HG03442 (cell line): ENCODE results near the gene ACTG1.
A peak's percentile ranks its signal among the peaks of the same experiment; 100 is the strongest.

Experiments used
- ATAC-seq: cut with Tn5 transposase; IDR thresholded peaks from one replicate; pipeline ENCODE4 v1.9.1; 2021; ENCODE audit warnings: mild to moderate bottlenecking, moderate library complexity; ENCODE audit not compliant: unreplicated experiment

Gene ACTG1

GRCh38 chr17:81518113-81518784, 5.7 kb upstream of the ACTG1 start:
- ATAC-seq: no peak

GRCh38 chr17:81517339-81518112, 4.9 kb upstream of the ACTG1 start:
- no peak for ATAC-seq

DNA sequence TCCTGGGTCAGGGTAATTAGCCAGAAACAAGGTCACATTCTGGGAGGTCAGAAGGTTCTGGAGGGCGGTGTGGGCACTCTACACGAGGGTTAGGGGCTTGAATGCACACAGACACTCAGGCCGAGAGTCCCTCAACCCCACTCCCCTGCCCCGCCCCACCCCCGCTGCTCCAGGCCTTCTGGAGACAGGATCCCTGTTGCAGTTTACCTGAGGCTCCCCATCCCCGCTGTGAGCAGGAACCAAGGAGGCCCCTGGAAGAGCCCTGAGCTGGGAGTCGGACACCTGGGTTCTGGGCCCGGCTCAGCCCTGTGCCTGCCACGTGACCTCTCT, 4.4 kb upstream of the ACTG1 start:
- no peak for ATAC-seq

- ATAC-seq: no peak
These were observed 3.8 kb upstream of the ACTG1 start for GRCh38 chr17:81516439-81516838.

DNA sequence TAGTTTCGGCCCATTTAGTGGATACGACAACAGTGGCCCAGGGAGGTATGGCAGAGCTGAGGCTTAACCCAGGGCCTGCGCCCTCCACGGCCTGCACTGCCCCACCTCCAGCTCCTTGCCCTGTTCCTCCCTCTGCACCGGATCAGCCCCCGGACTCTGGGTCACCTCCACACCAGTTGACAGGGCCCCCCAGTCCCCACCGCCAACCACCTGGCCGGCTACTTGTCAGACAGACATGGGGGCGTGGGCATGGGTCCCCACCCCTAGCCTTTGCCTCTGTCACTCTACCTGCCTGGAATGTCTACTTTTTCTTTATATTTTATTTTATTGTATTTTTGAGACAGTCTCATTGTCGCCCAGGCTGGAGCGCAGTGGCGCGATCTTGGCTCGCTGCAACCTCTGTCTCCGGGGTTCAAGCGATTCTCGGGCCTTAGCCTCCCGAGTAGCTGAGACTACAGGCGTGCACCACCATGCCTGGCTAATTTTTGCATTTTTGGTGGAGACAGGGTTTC, 3.0 kb upstream of the ACTG1 start:
- ATAC-seq: no peak

GRCh38 chr17:81514739-81515529, 2.3 kb upstream of the ACTG1 start:
- no peak for ATAC-seq

DNA sequence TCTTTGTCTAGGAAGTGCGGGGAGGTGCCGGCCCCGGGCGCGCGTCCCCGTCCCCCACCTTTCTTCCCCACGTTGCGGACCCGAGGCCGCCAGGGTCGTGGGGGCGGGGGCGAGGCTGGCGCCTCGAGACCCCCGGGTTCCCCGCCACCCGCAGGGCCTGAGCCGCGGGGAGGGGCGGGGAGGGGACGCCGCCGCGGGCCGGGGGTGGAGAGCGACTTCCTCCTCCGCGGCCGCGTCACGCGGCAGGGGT, 1.8 kb upstream of the ACTG1 start:
- no peak for ATAC-seq

GRCh38 chr17:81513753-81514488, 1.3 kb upstream of the ACTG1 start:
- no peak for ATAC-seq

DNA sequence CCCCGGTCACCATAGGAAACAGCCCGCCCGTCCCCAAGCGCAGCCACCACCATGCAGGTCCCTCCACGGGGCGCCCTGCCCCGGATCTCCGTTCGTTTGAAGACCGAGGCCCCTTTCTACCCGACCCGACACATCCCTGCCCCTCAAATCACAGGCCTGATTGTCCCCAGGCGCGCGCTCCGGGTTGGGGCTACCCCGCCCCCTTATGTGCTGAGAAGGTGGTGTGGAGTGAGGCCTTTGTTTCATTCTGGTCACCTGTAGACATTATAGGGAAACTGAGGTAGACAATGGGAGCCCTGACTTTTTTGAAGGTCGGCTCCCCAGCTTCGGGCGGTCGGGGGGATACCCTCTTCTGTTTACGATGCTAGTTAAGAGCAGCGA, 763 bp upstream of the ACTG1 start:
- ATAC-seq: peak; percentile 1

DNA sequence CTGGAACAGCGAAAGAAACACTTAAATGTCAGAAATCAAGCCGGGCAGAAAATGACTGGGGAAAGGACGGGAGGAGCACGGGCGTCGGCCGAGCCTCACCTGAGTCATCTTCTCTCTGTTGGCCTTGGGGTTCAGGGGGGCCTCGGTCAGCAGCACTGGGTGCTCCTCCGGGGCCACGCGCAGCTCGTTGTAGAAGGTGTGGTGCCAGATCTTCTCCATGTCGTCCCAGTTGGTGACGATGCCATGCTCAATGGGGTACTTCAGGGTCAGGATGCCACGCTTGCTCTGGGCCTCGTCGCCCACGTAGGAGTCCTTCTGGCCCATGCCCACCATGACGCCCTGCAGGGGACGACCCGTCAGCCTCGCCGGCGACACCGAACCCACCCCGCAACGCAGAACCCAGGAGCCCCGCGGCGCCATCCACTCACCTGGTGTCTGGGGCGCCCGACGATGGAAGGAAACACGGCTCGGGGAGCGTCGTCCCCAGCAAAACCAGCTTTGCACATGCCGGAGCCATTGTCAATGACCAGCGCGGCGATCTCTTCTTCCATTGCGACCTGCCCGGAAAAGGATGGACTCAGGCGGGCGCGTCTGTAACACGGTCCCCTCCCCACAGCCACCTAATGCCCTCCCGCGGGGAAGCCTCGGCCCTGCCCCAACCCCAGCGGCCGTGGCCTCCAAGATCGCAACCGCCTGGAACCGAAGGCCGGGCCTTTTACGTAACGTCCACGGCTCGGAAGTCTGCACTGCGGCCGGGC, 616 bp downstream of the ACTG1 start:
- no peak for ATAC-seq

DNA sequence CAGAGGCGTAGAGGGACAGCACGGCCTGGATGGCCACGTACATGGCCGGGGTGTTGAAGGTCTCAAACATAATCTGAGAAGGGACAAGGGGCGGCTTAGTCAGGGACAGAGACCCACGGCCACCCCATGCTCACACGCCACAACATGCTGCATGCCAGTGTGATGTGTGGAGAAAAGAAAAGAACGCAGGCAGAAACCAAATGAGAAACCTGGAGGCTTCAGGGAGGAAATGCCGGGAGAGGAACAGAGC, 1.1 kb downstream of the ACTG1 start:
- no peak for ATAC-seq

DNA sequence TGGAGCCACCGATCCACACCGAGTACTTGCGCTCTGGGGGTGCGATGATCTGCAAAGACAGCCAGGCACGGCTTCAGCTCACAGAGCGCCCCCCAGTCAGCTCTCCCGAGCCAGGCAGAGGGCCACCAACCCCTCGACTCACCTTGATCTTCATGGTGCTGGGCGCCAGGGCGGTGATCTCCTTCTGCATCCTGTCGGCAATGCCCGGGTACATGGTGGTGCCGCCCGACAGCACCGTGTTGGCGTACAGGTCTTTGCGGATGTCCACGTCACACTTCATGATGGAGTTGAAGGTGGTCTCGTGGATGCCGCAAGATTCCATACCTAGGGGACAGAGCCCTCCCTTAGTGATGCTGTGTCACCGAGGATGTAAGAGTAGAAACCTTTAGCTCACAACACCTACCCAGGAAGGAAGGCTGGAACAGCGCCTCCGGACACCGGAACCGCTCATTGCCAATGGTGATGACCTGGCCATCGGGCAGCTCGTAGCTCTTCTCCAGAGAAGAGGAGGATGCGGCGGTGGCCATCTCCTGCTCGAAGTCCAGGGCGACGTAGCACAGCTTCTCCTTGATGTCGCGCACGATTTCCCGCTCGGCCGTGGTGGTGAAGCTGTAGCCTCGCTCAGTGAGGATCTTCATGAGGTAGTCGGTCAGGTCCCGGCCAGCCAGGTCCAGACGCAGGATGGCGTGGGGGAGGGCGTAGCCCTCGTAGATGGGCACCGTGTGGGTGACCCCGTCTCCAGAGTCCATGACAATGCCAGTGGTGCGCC, 1.6 kb downstream of the ACTG1 start:
- ATAC-seq: no peak

DNA sequence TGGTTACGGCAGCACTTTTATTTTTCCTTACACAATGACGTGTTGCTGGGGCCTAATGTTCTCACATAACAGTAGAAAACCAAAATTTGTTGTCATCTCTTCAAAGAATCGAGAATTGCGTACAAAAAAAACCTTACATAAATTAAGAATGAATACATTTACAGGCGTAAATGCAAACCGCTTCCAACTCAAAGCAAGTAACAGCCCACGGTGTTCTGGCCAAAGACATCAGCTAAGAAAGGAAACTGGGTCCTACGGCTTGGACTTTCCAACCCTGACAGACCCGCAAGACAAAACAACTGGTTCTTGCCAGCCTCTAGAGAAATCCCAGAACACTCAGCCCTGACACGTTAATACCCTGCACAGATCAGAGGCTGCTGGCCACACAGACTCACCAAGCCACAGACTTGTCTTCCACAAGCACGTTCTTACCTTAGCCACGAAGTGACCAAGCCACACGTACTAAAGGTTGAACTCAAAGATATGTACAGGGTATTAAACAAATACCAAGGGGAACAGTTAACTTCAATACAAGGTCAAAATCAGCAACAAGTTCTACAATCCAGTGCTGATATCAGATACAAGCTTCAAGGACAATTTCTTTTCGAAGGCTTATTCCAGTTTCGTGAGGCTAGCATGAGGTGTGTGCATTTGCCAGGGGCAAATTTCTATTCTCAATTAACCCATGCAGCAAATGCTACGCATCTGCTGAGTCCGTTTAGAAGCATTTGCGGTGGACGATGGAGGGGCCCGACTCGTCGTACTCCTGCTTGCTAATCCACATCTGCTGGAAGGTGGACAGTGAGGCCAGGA, 2.4 kb downstream of the ACTG1 start:
- ATAC-seq: no peak

GRCh38 chr17:81509207-81509971, 3.2 kb downstream of the ACTG1 start:
- ATAC-seq: no peak

- no peak for ATAC-seq
These were observed 3.9 kb downstream of the ACTG1 start for GRCh38 chr17:81508639-81509206.

- ATAC-seq: no peak
These were observed 9.0 kb downstream of the ACTG1 start for GRCh38 chr17:81503619-81504018.

DNA sequence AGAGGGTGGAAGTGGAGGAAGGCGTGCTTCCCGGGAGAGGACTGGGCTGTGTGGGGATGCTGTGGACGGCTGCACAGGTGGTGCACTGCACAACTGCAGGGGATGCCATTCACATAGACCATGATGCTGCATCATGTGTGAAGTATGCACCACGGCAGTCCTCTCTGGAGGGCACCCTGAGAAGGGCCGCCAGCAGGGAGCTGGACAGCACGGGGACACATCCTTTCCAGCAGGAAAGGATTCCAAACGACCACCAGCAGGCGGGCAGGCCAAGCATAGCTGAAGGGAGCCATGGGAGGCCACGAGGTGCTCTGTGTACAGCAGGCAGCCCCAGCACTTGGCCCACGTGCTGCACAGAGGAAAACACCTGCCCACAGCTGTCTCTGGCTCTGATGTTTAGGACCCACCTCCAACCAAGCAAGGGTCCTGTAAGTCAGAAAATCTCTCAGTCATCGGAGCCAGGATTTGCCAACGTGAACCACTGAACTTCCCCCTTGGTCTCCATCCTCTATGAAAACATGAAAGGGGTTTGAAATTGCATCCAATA, 10.1 kb downstream of the ACTG1 start:
- ATAC-seq: no peak

DNA sequence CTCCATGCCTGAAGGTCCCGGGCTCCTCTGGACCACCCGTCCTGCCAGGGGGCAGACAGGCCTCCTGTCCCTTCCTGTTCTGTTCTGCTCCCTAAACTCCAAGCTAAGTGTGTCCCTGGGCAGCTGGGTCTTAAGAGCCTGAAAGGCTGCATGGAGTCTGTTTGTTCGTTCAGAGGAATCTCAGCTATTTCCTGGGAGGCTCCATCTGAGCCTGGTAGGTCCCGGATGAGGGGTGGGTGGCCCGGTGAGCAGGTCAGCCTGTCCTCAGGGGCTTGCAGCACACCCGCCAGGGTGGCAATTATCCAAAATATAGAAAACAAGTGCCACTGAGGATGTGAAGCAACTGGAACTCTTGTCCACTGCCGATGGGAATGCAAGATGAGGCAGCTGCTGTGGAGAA, 12.6 kb downstream of the ACTG1 start:
- no peak for ATAC-seq
